ENCODE data around the gene MUC6.

MUC6 gene

GRCh38 chr11:1002406-1002984 lies 34.0 kb downstream of the MUC6 start:
- ATAC-seq (ENCODE audit: low read depth) = no peak
- no peak overlapping the region for H3K27ac ChIP-seq (ENCODE audit: poor library complexity, severe bottlenecking)
- H3K9me3 ChIP-seq (ENCODE audit: severe bottlenecking) = no peaks in the 10 kb centered on the region
- TF ChIP-seq CTCF (IDR thresholded peaks at IDR 0.05; ENCODE audit: poor library complexity, severe bottlenecking) = no peak
- peaks cover 19% of the 10 kb centered on the region for H3K36me3 ChIP-seq (ENCODE audit: low read depth)
- no peaks in the 10 kb centered on the region for H3K27me3 ChIP-seq (ENCODE audit: insufficient read depth, poor library complexity, severe bottlenecking)
- no peaks in the 10 kb centered on the region for H3K4me1 ChIP-seq (ENCODE audit: insufficient read depth, poor library complexity, severe bottlenecking)
- no peak overlapping the region for H3K4me3 ChIP-seq (ENCODE audit: severe bottlenecking)
- DNase-seq (ENCODE audit: low spot score) = no peak

- no peak for TF ChIP-seq CTCF (IDR thresholded peaks at IDR 0.05; ENCODE audit: poor library complexity, severe bottlenecking)
- peaks cover 19% of the 10 kb centered on the region for H3K36me3 ChIP-seq (ENCODE audit: low read depth)
- H3K4me3 ChIP-seq (ENCODE audit: severe bottlenecking) = no peak overlapping the region
- no peaks in the 10 kb centered on the region for H3K27me3 ChIP-seq (ENCODE audit: insufficient read depth, poor library complexity, severe bottlenecking)
- no peak for ATAC-seq (ENCODE audit: low read depth)
- no peaks in the 10 kb centered on the region for H3K9me3 ChIP-seq (ENCODE audit: severe bottlenecking)
- DNase-seq (ENCODE audit: low spot score) = no peak
- H3K4me1 ChIP-seq (ENCODE audit: insufficient read depth, poor library complexity, severe bottlenecking) = no peaks in the 10 kb centered on the region
- no peak overlapping the region for H3K27ac ChIP-seq (ENCODE audit: poor library complexity, severe bottlenecking)
These were observed 34.7 kb downstream of the MUC6 start for GRCh38 chr11:1001617-1002405.

- Histone ChIP-seq H3K36me3 (ENCODE audit: low read depth) (peaks cover 22% of the 10 kb centered on the region), H3K4me3 (ENCODE audit: severe bottlenecking) (no peak overlapping the region), H3K4me1 (ENCODE audit: insufficient read depth, poor library complexity, severe bottlenecking) (no peaks in the 10 kb centered on the region), H3K9me3 (ENCODE audit: severe bottlenecking) (no peaks in the 10 kb centered on the region), H3K27me3 (ENCODE audit: insufficient read depth, poor library complexity, severe bottlenecking) (no peaks in the 10 kb centered on the region), H3K27ac (ENCODE audit: poor library complexity, severe bottlenecking) (no peak overlapping the region)
- no peak for TF ChIP-seq CTCF (IDR thresholded peaks at IDR 0.05; ENCODE audit: poor library complexity, severe bottlenecking)
- no peak for ATAC-seq (ENCODE audit: low read depth)
- DNase-seq (ENCODE audit: low spot score) = no peak
These were observed 35.9 kb downstream of the MUC6 start for GRCh38 chr11:1000357-1001278.

GRCh38 chr11:999009-999408 lies 37.5 kb downstream of the MUC6 start:
- no peak overlapping the region for H3K27ac ChIP-seq (ENCODE audit: poor library complexity, severe bottlenecking)
- ATAC-seq (ENCODE audit: low read depth) (no peak), DNase-seq (ENCODE audit: low spot score) (no peak)
- H3K36me3 ChIP-seq (ENCODE audit: low read depth) = peaks cover 13% of the 10 kb centered on the region
- H3K4me3 ChIP-seq (ENCODE audit: severe bottlenecking) = no peak overlapping the region
- H3K4me1 ChIP-seq (ENCODE audit: insufficient read depth, poor library complexity, severe bottlenecking) = no peaks in the 10 kb centered on the region
- no peaks in the 10 kb centered on the region for H3K27me3 ChIP-seq (ENCODE audit: insufficient read depth, poor library complexity, severe bottlenecking)
- no peaks in the 10 kb centered on the region for H3K9me3 ChIP-seq (ENCODE audit: severe bottlenecking)
- no peak for TF ChIP-seq CTCF (IDR thresholded peaks at IDR 0.05; ENCODE audit: poor library complexity, severe bottlenecking)

Data from RWPE2 (cell line).